GM12875 (cell line): ENCODE data around the gene CALML6.
"Not testable (repeated sequence)": the region's sequence is repeated elsewhere in the genome, so short reads cannot be mapped to it uniquely, and the experiment has no call there.

Source experiments
- H3K4me3 ChIP-seq: one replicate; pipeline ENCODE4 v1.5.1; 2011; ENCODE audit warnings: low read depth, low read length, control low read depth
- CTCF ChIP-seq: IDR thresholded peaks from 2 replicates; pipeline ENCODE4 v1.5.1; 2011; ENCODE audit warnings: low read depth, mild to moderate bottlenecking, control low read depth, inconsistent platforms, low read length, moderate library complexity, borderline replicate concordance; ENCODE audit not compliant: insufficient read depth

The CALML6 gene

GRCh38 chr1:1928231-1929101 lies 13.4 kb downstream of the CALML6 start:
- no peak overlapping the region for H3K4me3 ChIP-seq
- TF ChIP-seq CTCF = no peak

- no peak overlapping the region for H3K4me3 ChIP-seq
- no peak for TF ChIP-seq CTCF
These were observed 14.1 kb downstream of the CALML6 start for GRCh38 chr1:1929102-1929638.

DNA sequence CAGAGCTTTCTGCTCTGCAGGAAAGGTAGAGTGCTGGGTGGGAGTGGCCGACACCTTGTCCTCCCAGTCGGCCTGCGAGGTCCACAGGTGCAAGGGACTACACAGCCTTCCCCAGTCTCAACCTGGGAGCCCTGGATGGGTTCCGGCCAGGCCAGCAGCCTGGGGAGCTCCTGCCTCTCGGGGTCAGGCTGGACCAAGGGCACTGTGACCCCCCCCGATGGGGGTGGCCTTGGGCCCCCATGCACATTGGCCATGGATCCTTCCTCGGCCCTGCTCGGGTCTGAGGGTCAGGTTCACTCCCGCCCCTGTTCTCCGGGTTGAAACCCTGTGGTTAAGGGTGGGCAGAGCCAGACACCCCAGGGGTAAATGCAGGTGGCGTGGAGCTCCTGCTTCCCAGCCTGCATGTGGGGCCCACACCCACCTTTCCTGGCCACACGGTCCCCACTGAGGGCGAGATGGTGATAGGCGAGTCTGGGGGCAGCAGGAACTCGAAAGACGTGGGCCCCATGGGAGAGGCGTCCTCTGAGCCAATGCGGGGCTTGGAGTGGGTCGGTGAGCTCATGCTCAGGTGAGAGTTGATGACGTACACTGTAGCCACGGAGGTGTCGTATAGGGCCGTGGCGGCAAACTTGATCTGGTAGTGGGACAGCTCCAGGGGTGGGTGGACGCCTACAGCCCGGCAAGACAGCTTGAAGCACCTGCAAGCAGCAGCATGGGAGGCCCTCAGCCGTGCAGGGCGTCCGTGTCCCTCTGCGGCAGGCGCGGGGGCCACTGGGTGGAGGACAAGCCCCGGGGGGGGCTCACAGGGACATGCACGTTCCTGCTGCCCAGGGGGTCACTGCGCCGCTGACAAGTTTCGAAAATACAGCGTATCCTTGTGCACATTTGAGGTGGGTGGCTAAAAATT lies 14.8 kb downstream of the CALML6 start:
- no peak for TF ChIP-seq CTCF
- H3K4me3 ChIP-seq = no peak overlapping the region

DNA sequence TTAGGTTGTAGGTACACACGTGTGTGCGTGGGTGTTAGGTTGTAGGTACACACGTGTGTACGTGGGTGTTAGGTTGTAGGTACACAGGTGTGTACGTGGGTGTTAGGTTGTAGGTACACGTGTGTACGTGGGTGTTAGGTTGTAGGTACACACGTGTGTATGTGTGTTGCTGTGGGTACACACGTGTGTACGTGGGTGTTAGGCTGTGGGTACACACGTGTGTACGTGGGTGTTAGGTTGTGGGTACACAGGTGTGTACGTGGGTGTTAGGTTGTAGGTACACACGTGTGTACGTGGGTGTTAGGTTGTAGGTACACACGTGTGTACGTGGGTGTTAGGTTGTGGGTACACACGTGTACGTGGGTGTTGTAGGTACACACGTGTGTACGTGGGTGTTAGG lies 19.8 kb downstream of the CALML6 start:
- not testable (repeated sequence) for H3K4me3 ChIP-seq

GRCh38 chr1:1937061-1937460 lies 22.0 kb downstream of the CALML6 start:
- H3K4me3 ChIP-seq = no peak overlapping the region
- TF ChIP-seq CTCF = no peak

GRCh38 chr1:1937549-1938275 lies 22.7 kb downstream of the CALML6 start:
- no peak overlapping the region for H3K4me3 ChIP-seq
- TF ChIP-seq CTCF = no peak

DNA sequence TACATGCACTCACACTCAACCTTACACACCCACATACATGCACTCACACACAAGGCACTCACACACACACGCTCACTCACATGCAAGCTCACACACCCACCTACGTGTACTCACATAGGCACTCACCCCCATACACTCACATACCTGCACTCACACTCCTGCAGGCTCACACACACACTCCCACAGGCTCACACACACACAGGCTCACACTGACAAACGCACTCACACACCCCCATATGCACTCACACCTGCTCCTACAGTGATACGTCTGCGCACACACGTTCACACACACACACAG lies 23.2 kb downstream of the CALML6 start:
- no peak for TF ChIP-seq CTCF
- H3K4me3 ChIP-seq = no peak overlapping the region
